ENCODE results near the gene TAS2R1.

The TAS2R1 gene

GRCh38 chr5:9582406-9582805, 47.7 kb downstream of the TAS2R1 start:
- DNase-seq, result no peak
